SK-N-MC (cell line): Measurements from ENCODE around the gene PRM3.

ENCODE experiments used
- DNase-seq: peaks from one replicate; pipeline ENCODE4 v3.0.0-alpha.2; 2011; ENCODE audit warnings: low read depth, low spot score
- H3K27ac ChIP-seq: fragments of 200-600 bp; sonication (generic); 2 replicates; pipeline ENCODE4 v1.5.1; 2016; ENCODE audit warnings: mixed run types
- H3K36me3 ChIP-seq: fragments of 200-600 bp; sonication (generic); 2 replicates; pipeline ENCODE4 v1.6.1; 2017; ENCODE audit warnings: antibody characterized with exemption, low read length, mixed read lengths; ENCODE audit not compliant: insufficient read depth
- H3K4me3 ChIP-seq: fragments of 200-600 bp; sonication (generic); 2 replicates; pipeline ENCODE4 v1.5.1; 2016
- H3K9ac ChIP-seq: fragments of 200-600 bp; sonication (generic); 2 replicates; pipeline ENCODE4 v1.8.0; 2017; ENCODE audit warnings: mixed run types, mixed read lengths; ENCODE audit not compliant: insufficient read length
- H3K9me3 ChIP-seq: fragments of 200-600 bp; sonication (generic); 2 replicates; pipeline ENCODE4 v1.6.1; 2017; ENCODE audit warnings: low read depth, mild to moderate bottlenecking, antibody characterized with exemption, low read length, moderate library complexity, mixed read lengths
- EZH2 ChIP-seq: fragments of 200-600 bp; sonication (generic); IDR thresholded peaks from one replicate; pipeline ENCODE4 v1.6.1; 2017; ENCODE audit warnings: antibody characterized with exemption
- FOXP2 ChIP-seq: optimal IDR thresholded peaks from 2 replicates; pipeline ENCODE3; 2011; ENCODE audit warnings: mild to moderate bottlenecking, moderate library complexity; ENCODE audit not compliant: insufficient read depth; ENCODE audit errors: extremely low read length, control extremely low read depth
- POLR2AphosphoS5 ChIP-seq: IDR thresholded peaks from 2 replicates; pipeline ENCODE4 v1.6.1; 2012; ENCODE audit warnings: mild to moderate bottlenecking, low read depth, low read length, borderline replicate concordance

PRM3 gene

GRCh38 chr16:11251525-11252481 is 21.6 kb downstream of the PRM3 start:
- no peak for DNase-seq
- Histone ChIP-seq H3K9ac (no peak overlapping the region), H3K9me3 (no peaks in the 10 kb centered on the region), H3K27ac (no peak overlapping the region), H3K4me3 (no peak overlapping the region), H3K36me3 (no peaks in the 10 kb centered on the region)
- no peak for TF ChIP-seq EZH2
- no peak for TF ChIP-seq FOXP2
- TF ChIP-seq POLR2AphosphoS5 = no peak

GRCh38 chr16:11250786-11251524 is 22.5 kb downstream of the PRM3 start:
- TF ChIP-seq EZH2 (no peak), FOXP2 (no peak), POLR2AphosphoS5 (no peak)
- Histone ChIP-seq H3K36me3 (no peaks in the 10 kb centered on the region), H3K4me3 (no peak overlapping the region), H3K9me3 (no peaks in the 10 kb centered on the region), H3K27ac (no peak overlapping the region), H3K9ac (no peak overlapping the region)
- no peak for DNase-seq

- DNase-seq = no peak
- Histone ChIP-seq H3K9ac (no peak overlapping the region), H3K4me3 (no peak overlapping the region), H3K9me3 (no peaks in the 10 kb centered on the region), H3K36me3 (no peaks in the 10 kb centered on the region), H3K27ac (no peak overlapping the region)
- TF ChIP-seq FOXP2 (no peak), POLR2AphosphoS5 (no peak), EZH2 (no peak)
These were observed 23.2 kb downstream of the PRM3 start for GRCh38 chr16:11250091-11250785.

- Histone ChIP-seq H3K4me3 (no peak overlapping the region), H3K27ac (no peak overlapping the region), H3K9ac (no peak overlapping the region), H3K9me3 (no peaks in the 10 kb centered on the region), H3K36me3 (no peaks in the 10 kb centered on the region)
- no peak for DNase-seq
- no peak for TF ChIP-seq EZH2
- TF ChIP-seq POLR2AphosphoS5 = no peak
- TF ChIP-seq FOXP2 = no peak
These were observed 24.0 kb downstream of the PRM3 start for GRCh38 chr16:11249233-11250061.

GRCh38 chr16:11248133-11248532 is 25.3 kb downstream of the PRM3 start:
- H3K4me3 ChIP-seq = no peak overlapping the region
- TF ChIP-seq EZH2 (no peak), POLR2AphosphoS5 (no peak)
- H3K27ac ChIP-seq = no peak overlapping the region
- H3K9ac ChIP-seq = no peak overlapping the region
- H3K36me3 ChIP-seq = no peaks in the 10 kb centered on the region
- H3K9me3 ChIP-seq = no peaks in the 10 kb centered on the region
- DNase-seq = no peak

GRCh38 chr16:11245988-11246387 is 27.4 kb downstream of the PRM3 start:
- TF ChIP-seq FOXP2 (no peak), EZH2 (no peak), POLR2AphosphoS5 (no peak)
- no peak for DNase-seq
- H3K9me3 ChIP-seq = no peaks in the 10 kb centered on the region

GRCh38 chr16:11245222-11245737 is 28.1 kb downstream of the PRM3 start:
- no peak for DNase-seq
- TF ChIP-seq EZH2 (no peak), FOXP2 (no peak), POLR2AphosphoS5 (no peak)
- no peak overlapping the region for H3K27ac ChIP-seq

More at GRCh38 chr16:11245988-11246387, 27.4 kb downstream of the PRM3 start:
- Histone ChIP-seq H3K27ac (no peak overlapping the region), H3K36me3 (no peaks in the 10 kb centered on the region), H3K9ac (no peak overlapping the region), H3K4me3 (no peak overlapping the region)

More at GRCh38 chr16:11245222-11245737, 28.1 kb downstream of the PRM3 start:
- H3K9ac ChIP-seq = no peak overlapping the region
- no peaks in the 10 kb centered on the region for H3K36me3 ChIP-seq
- no peaks in the 10 kb centered on the region for H3K9me3 ChIP-seq
- no peak overlapping the region for H3K4me3 ChIP-seq
